Measurements from ENCODE around the gene HCST. TPM values are rescaled to one million over a fixed set of nuclear protein-coding genes. Genes with fewer than 3 reads are reported as not detected.

The HCST gene
- total RNA-seq, 2 donors from 2014 or later, result 2.4 to 4.8 TPM

- intact Hi-C loops (cut with DNase I), result no loop called here
- Histone ChIP-seq H3K4me3 (no peak overlapping the region), H3K27ac (no peak overlapping the region), H3K4me1 (peaks cover 7% of the 10 kb centered on the region), H3K9me3 (no peaks in the 10 kb centered on the region), H3K27me3 (peaks cover 11% of the 10 kb centered on the region), H3K9ac (ENCODE audit: low read depth in 2 of 2, low read length in 2 of 2) (no peak overlapping the region), H3K36me3 (no peaks in the 10 kb centered on the region)
- TF ChIP-seq CTCF (IDR thresholded peaks at IDR 0.05), result no peak
- DNase-seq, result no peak
Measured at GRCh38 chr19:35871611-35872010, 30.7 kb upstream of the HCST start.

GRCh38 chr19:35872180-35872579, 30.1 kb upstream of the HCST start:
- no peak for DNase-seq
- no peak overlapping the region for H3K9ac ChIP-seq (ENCODE audit: low read depth in 2 of 2, low read length in 2 of 2)
- intact Hi-C loops (cut with DNase I), result no loop called here
- no peaks in the 10 kb centered on the region for H3K36me3 ChIP-seq
- H3K27me3 ChIP-seq, result peaks cover 11% of the 10 kb centered on the region
- H3K4me3 ChIP-seq, result no peak overlapping the region
- no peak for TF ChIP-seq CTCF (IDR thresholded peaks at IDR 0.05)
- peaks cover 7% of the 10 kb centered on the region for H3K4me1 ChIP-seq
- no peaks in the 10 kb centered on the region for H3K9me3 ChIP-seq
- H3K27ac ChIP-seq, result no peak overlapping the region

- Histone ChIP-seq H3K9me3 (no peaks in the 10 kb centered on the region), H3K4me1 (peaks cover 2% of the 10 kb centered on the region), H3K9ac (ENCODE audit: low read depth in 2 of 2, low read length in 2 of 2) (no peak overlapping the region), H3K36me3 (no peaks in the 10 kb centered on the region), H3K4me3 (no peak overlapping the region), H3K27ac (no peak overlapping the region), H3K27me3 (peaks cover 3% of the 10 kb centered on the region)
- DNase-seq, result no peak
- no peak for TF ChIP-seq CTCF (IDR thresholded peaks at IDR 0.05)
- intact Hi-C loops (cut with DNase I), result no loop called here
Measured at GRCh38 chr19:35874392-35874930, 27.9 kb upstream of the HCST start.

GRCh38 chr19:35879068-35879467, 23.3 kb upstream of the HCST start:
- no peak for DNase-seq
- intact Hi-C loops (cut with DNase I), result no loop called here
- no peak overlapping the region for H3K9ac ChIP-seq (ENCODE audit: low read depth in 2 of 2, low read length in 2 of 2)
- no peaks in the 10 kb centered on the region for H3K9me3 ChIP-seq
- H3K27me3 ChIP-seq, result no peaks in the 10 kb centered on the region
- H3K36me3 ChIP-seq, result no peaks in the 10 kb centered on the region
- no peak for TF ChIP-seq CTCF (IDR thresholded peaks at IDR 0.05)
- no peaks in the 10 kb centered on the region for H3K4me1 ChIP-seq
- no peak overlapping the region for H3K4me3 ChIP-seq
- H3K27ac ChIP-seq, result no peak overlapping the region

GRCh38 chr19:35879770-35880317, 22.5 kb upstream of the HCST start:
- intact Hi-C loops (cut with DNase I), result loop anchor here (2.0 to 5.0 kb wide), 2 partner anchors 52 to 187 kb away; no protein-coding TSS in a partner anchor
- Histone ChIP-seq H3K36me3 (no peaks in the 10 kb centered on the region), H3K27me3 (no peaks in the 10 kb centered on the region), H3K27ac (no peak overlapping the region), H3K9ac (ENCODE audit: low read depth in 2 of 2, low read length in 2 of 2) (no peak overlapping the region), H3K4me1 (no peaks in the 10 kb centered on the region), H3K9me3 (no peaks in the 10 kb centered on the region), H3K4me3 (no peak overlapping the region)
- DNase-seq, result peak; percentile 93
- no peak for TF ChIP-seq CTCF (IDR thresholded peaks at IDR 0.05)
